GM19035 (cell line): Measurements from ENCODE around the gene SOCS2.

Experiments used
- ATAC-seq: cut with Tn5 transposase; IDR thresholded peaks from one replicate; pipeline ENCODE4 v1.9.1; 2021; ENCODE audit not compliant: unreplicated experiment

SOCS2 gene

GRCh38 chr12:93626160-93626559, 53.7 kb downstream of the SOCS2 start:
- no peak for ATAC-seq
